Stimulated activated CD4-positive, alpha-beta T cell treated with anti-CD3 and anti-CD28 coated beads, TNF-alpha, amount 100 ng/mL, for 1 hour (primary cell): ENCODE measurements around the gene ST6GAL1.
"Not testable (repeated sequence)": the region's sequence is repeated elsewhere in the genome, so short reads cannot be mapped to it uniquely, and the experiment has no call there.

Experiments
- DNase-seq, 3 donors: peaks; one replicate each; pipeline ENCODE4 v3.0.0-alpha.2; 2020; ENCODE audit warnings: low read depth in 3 of 3, low spot score in 1 of 3

The ST6GAL1 gene

DNA sequence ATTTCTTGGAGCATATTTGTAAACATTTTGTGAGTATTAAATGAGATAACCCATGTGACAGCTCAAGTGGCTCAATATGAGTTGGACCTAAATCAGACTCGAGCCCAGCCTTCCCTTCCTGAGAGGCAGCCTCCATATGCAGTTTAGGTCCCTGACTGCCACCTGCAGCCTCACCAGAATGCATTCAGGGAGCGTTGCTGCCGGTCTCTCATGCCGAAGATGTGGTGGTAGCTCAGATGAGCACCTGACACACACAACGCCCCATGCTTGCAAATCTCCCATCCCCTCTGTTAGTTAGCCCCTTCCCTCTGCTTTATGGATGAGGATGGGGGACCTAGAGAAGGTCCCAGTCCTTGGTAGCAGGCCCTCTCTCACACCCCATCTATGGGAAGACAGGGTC, 9.2 kb downstream of the ST6GAL1 start:
- no peak for DNase-seq

DNA sequence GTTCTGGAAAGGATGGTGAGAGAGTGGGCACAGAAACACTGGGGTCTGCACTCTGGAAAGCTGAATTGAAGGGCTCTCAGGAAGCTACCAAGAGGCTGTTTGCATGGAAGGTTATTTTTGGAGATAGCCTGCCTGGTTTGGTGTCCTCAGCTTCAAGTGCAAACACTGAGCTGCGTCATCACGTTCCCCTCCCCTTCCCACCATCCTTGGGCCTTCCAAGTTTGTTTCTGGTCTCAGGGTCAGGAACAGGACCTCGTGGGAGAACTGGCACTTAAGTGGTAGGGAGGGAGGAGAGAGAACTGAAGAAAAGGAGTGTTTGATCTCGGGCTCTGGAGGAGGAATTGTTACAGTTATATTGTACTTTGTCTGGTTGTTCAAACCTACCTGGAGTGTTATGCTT, 10.6 kb downstream of the ST6GAL1 start:
- DNase-seq: no peak

DNA sequence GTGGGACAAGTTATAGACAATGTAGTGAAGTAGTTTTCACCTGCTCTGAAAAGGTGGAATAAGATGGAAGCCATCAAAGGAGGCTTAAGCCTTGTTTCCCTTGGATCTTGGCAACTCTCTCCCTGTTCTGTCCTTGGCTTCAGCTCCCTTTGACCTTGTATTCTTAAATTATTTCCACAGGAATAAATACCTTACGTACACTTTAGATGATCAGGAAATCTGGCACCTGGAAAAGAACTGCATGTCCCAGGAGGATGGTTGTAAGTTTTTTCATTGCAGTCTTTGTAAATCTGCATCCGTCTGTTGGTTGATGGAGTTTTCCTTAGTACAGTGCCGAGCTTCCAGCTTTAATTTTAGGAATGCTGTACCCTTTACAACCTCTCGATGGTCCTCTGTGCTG, 11.8 kb downstream of the ST6GAL1 start:
- DNase-seq: no peak

DNA sequence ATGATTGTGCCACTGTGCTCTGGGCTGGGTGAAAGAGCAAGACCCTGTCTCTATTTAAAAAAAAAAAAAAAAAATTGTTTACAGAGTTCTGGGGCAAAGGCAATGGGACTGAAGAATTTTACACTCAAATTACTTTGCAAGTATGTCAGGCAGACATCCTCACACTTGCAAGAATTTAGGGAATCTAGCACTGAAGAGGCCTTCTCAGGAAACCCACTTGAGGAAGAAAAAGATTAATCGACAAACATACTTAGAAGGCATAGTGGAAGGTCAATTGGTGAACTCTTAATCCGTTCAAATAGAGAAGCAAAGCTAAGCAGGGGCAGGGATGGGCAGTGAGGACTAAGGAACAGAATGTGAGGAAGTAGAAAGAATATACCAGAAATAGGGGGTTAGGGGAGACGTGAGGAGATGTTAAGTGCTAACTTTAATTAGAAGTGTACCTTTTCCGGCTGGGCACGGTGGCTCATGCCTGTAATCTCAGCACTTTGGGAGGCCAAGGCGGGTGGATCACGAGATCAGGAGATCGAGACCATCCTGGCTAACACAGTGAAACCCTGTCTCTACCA, 15.0 kb downstream of the ST6GAL1 start:
- no peak for DNase-seq

- DNase-seq: no peak
These were observed 16.5 kb downstream of the ST6GAL1 start for GRCh38 chr3:186946756-186947375.

DNA sequence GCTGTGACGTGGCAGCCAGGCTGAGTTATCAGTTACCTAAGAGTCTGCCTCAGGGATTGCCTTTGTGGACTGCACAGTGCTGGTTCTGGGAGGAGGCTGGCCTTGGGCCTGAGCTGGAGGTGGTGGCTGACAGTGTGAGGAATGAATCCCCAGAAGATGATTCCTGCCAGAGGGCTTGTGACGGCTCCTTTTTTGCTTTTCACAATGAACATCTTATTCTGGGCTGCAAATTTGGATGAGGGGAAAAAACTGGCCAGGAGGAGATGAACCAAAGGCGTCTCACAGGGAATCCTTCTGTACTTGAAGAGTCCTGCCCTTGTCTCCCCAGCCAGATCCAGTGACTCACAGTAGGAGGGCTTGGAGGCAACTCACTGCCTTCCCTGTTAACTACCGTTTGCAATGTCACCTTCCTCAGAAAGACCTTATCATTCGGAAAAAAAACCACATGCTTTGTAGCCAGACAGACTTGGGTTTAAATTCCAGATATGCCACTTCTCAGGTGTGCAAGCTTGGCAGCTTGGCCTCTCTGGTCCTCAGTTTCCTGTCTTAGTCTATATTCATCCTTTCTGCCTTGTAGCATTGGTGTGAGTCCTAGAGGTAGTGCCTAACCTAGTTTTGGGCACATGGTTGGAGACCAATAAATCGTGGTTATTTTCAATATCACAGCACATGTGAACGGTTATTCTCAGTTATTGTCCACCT, 19.1 kb downstream of the ST6GAL1 start:
- DNase-seq: no peak

DNA sequence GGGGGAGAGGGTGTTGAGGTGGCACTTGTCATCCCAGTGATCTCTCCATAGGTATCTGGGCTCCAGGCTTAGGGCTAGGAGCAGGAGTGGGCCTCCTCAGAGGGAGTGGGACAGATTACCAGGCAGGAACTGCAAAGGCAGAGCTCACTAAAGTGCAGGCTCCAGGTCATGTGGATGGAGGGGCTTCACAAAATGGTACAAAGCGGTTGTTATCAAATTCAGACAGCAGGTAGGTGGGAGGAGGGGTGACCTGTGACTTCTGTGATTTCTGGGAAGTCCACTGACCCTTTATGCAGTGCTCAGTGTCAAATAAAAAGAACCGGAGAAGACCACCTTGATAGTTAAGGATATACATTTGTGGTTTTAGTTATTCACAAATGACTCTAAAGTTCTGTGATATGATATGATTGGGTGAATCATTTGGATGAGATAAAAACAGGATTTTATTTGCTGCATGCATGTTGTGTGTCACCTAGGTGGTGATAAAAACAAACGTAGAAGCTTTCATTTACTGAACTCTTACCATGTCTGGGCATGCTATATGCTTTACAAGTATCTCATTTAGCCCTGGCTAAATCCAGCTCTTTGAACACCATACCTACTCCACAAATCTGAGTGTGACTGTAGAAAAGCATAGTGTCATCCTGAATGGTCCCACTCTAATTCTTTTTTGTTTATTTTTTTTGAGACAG, 20.2 kb downstream of the ST6GAL1 start:
- no peak for DNase-seq

GRCh38 chr3:186951640-186952552, 21.6 kb downstream of the ST6GAL1 start:
- DNase-seq: no peak

DNA sequence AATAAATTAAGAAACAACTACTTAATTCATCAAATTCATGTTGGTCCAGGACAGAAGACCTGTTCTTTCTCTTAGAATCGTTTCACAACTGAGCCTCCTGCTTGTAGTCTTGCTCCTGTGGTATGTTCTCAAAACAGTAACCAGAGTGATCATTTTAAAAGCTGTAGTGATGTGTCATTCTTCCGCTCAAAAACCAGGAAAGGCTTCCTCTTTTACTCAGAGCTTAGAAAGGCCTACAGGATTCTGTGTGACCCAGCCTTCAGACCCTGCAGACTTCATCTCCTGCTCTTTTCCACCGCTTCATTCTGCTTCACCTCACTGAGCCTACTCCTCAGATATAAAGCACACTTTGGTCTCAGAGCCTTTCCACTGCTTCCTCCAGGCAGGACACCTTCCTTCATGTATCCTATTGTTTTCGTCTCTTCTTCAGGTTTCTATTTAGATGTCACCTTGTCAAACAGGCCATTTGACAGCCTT, 22.7 kb downstream of the ST6GAL1 start:
- no peak for DNase-seq

GRCh38 chr3:186953992-186954699, 23.8 kb downstream of the ST6GAL1 start:
- DNase-seq: not testable (repeated sequence)

GRCh38 chr3:186955898-186956696, 25.8 kb downstream of the ST6GAL1 start:
- DNase-seq: no peak

GRCh38 chr3:186959029-186959624, 28.8 kb downstream of the ST6GAL1 start:
- DNase-seq: no peak

GRCh38 chr3:186960347-186960746, 30.0 kb downstream of the ST6GAL1 start:
- no peak for DNase-seq

- no peak for DNase-seq
These were observed 32.1 kb downstream of the ST6GAL1 start for GRCh38 chr3:186962445-186962844.

DNA sequence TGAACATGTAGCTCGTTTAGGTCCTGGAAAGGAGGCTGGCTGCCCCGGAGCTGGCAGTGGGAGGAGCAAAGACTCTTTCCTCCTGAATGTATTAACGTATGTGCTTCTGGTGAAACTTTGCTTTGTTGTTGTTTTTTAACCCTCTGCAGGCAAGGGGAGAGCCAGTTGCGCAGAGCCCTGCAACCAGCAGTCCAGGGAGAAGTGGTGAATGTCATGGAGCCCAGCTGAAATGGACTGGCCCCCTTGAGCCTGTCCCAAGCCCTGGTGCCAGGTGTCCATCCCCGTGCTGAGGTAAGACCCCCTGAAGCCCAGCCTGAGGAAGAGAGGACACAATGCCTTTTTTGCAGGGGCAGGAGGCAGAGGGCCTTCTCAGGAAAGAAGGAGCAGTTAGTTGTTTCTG, 33.3 kb downstream of the ST6GAL1 start:
- no peak for DNase-seq

GRCh38 chr3:186964071-186964470, 33.7 kb downstream of the ST6GAL1 start:
- DNase-seq: no peak

- no peak for DNase-seq
These were observed 34.3 kb downstream of the ST6GAL1 start for GRCh38 chr3:186964616-186965015.

GRCh38 chr3:186965141-186965879, 35.0 kb downstream of the ST6GAL1 start:
- no peak for DNase-seq
